HG02840 (cell line): ENCODE measurements around the gene F11R.
"Not testable (repeated sequence)": the region's sequence is repeated elsewhere in the genome, so short reads cannot be mapped to it uniquely, and the experiment has no call there.

Source experiments
- ATAC-seq: cut with Tn5 transposase; IDR thresholded peaks from one replicate; pipeline ENCODE4 v1.9.1; 2021; ENCODE audit warnings: mild to moderate bottlenecking, moderate library complexity, moderate number of reproducible peaks; ENCODE audit not compliant: unreplicated experiment, low FRiP score

The F11R gene

GRCh38 chr1:161044908-161045735, 24.2 kb upstream of the F11R start:
- ATAC-seq = peak; percentile 42

GRCh38 chr1:161044535-161044907, 23.6 kb upstream of the F11R start:
- no peak for ATAC-seq

DNA sequence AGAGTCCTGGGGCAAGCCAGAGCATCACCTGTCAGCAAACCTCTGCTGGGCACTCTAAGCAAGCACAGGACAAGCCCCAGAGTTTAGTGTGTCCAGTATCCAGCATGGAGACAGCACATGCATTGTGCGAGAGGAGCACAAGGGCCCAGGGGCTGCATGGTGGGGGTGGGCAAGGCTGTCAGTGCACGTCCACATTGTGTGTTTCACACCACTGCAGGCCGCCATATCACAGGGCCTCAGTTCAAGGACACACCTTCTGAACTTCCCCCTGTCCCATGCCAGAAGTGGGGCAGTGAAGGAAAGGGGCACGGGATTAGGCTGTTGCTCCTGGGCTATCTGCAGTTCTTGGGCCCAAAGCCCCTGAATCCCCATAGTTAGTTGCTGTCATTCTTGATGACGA, 18.6 kb upstream of the F11R start:
- ATAC-seq = no peak

- ATAC-seq = no peak
Measured at GRCh38 chr1:161039154-161039545, 18.2 kb upstream of the F11R start.

- ATAC-seq = peak; percentile 74
Measured at GRCh38 chr1:161038523-161039153, 17.7 kb upstream of the F11R start, which contains the start of gene TSTD1. TSS of gene TSTD1 (minus strand) at chr1:161038964. CDS start at chr1:161038889, 75 bp downstream.

GRCh38 chr1:161037661-161038522, 16.9 kb upstream of the F11R start:
- ATAC-seq = no peak

DNA sequence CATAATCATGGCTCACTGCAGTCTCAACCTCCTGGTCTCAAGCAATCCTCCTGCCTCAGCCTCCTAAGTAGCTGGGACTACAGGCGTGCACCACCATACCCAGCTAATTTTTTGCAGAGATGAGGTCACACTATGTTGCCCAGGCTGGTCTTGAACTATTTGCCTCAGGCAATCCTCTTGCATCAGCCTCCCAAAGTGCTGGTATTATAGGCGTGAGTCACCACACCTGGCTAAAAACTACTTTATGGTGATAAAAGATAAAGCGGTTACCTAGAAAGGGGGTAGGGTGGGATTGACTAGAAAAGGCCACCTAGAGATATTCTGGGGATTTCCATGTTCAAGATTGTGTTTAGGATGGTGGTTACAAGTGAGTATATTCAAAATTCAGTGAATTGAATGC, 12.8 kb upstream of the F11R start:
- ATAC-seq = no peak

- ATAC-seq = no peak
Measured at GRCh38 chr1:161032409-161032808, 11.5 kb upstream of the F11R start.

- no peak for ATAC-seq
Measured at GRCh38 chr1:161031874-161032273, 10.9 kb upstream of the F11R start.

- ATAC-seq = not testable (repeated sequence)
Measured at GRCh38 chr1:161029466-161029865, 8.5 kb upstream of the F11R start.

DNA sequence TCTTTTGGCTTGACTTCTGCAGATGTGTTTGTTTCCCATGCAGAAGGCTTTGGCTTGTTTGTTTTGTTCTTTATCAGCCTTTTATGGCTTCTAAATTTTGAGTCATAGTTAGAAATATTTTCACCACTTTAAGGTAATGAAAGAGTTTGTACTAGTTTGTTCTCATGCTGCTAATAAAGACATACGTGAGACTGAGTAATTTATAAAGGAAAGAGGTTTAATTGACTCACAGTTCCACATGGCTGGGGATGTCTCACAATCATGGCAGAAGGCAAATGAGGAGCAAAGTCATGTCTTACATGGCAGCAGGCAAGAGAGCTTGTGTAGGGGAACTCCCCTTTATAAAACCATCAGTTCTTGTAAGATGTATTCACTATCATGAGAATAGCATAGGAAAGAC, 6.0 kb upstream of the F11R start:
- ATAC-seq = not testable (repeated sequence)

DNA sequence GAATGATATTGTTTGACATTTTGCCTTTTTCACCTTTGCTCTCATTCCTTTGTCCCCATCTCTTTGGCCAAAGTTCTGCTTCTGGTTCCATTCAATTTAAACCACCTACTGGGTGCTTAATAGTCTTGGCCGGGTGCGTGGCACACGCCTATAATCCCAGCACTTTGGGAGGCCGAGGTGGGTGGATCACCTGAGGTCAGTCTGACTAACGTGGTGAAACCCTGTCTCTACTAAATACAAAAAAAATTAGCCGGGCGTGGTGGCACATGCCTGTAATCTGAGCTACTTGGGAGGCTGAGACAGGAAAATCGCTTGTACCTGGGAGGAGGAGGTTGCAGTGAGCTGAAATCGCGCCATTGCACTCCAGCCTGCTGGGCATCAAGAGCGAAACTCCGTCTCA, 1.5 kb upstream of the F11R start:
- ATAC-seq = not testable (repeated sequence)

GRCh38 chr1:161021970-161022353, 1.0 kb upstream of the F11R start:
- ATAC-seq = no peak

GRCh38 chr1:161021165-161021969, 415 bp upstream of the F11R start:
- peak; percentile 86 for ATAC-seq

DNA sequence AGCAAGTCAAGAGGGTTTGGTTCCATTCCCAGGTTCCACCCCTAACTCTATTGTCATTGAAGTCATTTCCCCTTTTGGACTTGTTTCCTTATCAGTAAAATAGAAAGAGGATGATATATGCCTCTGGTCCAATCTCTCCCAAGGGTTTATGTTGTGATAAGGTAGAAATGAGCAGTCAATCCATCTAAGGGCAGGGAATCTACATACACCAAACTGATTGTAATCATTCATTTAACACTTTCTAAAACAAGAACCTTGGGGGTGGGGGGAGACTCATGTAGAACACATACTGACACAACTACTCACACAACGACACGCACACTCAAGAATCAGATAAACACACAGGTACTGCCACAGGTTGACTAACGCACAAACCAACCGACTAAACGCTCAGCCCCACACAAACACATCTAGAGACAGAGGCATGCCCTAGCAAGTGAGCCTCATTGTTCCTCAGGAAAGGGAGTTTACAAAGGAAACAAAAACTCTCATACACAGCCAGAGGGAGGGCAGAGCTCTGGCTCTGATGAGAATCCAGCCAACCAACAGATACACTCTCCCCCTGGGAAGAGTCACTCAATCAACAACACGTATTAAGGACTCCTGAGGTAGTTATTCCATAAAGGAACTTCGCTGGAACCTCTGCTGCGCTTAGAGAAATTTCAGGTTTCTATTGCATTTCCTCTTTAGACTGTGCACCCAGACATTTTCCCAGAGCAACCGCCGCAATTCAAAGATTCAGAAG, 1.0 kb downstream of the F11R start:
- ATAC-seq = no peak

DNA sequence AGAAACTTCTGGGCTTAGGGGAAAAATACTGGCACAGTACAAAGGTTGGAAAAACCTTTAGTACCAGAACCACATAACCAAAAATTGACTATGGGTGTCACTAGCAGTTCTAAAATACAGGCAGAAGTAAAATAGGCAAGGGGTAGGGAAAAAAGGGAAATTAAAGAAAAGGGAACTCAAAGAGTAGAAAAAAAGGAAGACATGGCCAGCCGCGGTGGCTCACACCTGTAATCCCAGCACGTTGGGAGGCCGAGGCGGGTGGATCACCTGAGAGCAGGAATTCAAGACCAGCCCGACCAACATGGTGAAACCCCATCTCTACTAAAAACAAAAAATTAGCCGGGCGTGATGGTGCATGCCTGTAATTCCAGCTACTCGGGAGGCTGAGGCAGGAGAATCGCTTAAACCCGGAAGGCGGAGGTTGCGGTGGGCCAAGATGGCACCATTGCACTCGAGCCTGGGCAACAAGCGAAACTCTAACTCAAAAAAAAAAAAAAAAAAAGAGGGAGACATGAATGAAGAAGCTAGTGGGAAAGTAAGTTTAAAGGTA, 1.8 kb downstream of the F11R start:
- not testable (repeated sequence) for ATAC-seq

- ATAC-seq = no peak
Measured at GRCh38 chr1:161018631-161018930, 2.4 kb downstream of the F11R start.

DNA sequence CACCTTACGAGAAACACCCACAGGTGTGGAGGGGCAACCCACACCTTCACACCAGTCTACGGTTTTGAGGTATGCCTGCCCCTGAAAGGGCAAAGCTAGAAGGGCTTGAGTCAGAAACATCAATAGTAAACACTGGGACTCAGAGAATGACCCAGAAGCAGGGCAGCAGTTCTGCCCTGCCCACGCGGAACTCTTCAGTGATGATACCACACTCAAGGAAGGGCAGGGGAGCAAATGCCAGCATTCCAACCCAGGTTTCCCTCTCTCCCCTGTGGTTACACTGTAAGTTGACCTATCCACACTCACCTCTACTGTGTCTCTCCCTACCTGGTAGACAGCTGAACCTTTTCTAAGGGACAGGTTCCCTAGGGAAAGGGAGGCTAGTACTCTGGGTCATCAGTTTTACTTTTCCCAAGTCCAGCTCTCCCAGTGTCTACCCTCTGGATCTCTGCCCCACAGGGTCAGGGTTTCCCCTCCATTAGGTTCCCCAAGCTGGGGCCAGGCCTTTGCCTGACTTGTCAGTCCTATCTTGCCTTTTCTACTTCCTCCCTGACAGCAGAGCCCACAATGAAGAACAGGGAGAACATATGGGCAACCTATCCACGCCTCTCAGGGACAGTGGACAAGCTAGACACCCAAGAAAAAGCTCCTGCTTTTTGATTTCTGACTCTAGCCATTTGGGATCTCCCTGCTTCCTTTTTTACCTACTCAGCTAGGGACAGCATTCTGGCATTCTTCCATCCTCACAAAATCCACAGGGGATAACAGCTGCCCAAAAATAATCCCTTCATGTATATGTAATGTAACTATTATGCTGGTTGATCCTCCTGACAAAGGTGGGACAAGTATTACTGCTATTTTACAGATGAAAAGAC, 3.0 kb downstream of the F11R start:
- no peak for ATAC-seq
